GM21447 (cell line): ENCODE measurements around the gene SKA2.
"Not testable (repeated sequence)": the region's sequence is repeated elsewhere in the genome, so short reads cannot be mapped to it uniquely, and the experiment has no call there.

Source experiments
- ATAC-seq: cut with Tn5 transposase; IDR thresholded peaks from one replicate; pipeline ENCODE4 v1.9.1; 2021; ENCODE audit not compliant: unreplicated experiment

SKA2 gene

DNA sequence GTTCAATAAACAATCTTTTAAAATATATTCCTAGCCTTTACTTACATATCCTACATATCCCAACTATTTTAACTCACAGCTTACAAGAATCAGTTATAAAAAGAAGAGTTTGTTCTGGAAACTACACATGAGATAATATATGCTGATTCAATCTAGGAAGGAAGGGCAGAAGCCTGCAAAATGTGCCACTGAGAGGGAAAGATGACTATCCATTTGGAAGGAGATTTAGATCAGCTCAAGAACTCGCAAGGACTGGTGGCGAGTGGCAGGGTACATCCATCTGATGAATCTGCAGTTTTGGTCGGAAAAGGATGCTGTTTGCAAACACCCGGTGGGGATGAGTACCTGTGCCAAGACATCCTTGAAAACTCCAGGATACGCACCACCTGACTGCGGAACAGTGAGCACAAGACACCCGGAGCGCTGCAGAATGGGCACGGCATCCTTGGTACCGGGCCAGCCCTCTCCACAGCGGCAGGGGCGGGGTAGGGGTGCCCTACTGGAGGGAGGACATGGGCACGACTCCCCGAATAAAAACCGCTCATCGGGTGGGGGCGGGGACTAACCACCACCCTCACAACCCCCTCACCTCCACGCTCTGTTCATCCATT is 49.0 kb downstream of the SKA2 start:
- peak; percentile 31 for ATAC-seq

DNA sequence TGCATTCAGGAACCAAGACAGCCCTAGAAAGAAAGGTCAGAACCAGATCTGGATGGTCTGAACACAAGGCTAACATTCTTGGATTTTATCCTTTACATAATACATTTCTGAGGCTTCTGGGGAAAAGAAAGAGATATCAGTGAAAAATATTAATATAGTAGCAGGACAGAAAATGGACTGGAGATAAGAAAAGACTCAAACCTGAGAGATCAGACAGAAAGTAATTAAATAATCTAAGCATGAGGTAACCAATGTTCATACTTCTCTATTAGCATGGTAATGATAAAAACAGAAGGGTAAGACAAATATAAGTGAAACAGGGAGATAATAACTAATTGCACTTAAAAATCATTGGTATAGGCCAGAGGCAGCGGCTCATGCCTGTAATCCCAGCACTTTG is 53.8 kb downstream of the SKA2 start:
- ATAC-seq, result no peak

DNA sequence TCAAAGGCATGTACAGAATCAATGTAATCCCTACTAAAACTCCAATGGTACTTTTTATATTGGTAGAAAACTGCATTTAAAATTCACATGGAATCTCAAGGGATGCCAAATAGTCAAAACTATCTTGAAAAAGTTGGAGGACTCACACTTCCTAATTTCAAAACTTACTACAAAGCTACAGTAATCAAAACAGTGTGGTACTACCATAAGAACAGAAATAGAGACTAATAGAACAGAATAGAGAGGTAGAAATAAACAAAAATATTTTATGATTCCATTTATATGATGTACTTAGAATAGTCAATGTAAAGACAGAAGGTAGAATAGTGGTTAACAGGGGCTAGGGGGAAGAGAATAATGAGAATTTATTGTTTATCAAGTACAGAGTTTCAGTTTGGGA is 57.1 kb downstream of the SKA2 start:
- no peak for ATAC-seq

DNA sequence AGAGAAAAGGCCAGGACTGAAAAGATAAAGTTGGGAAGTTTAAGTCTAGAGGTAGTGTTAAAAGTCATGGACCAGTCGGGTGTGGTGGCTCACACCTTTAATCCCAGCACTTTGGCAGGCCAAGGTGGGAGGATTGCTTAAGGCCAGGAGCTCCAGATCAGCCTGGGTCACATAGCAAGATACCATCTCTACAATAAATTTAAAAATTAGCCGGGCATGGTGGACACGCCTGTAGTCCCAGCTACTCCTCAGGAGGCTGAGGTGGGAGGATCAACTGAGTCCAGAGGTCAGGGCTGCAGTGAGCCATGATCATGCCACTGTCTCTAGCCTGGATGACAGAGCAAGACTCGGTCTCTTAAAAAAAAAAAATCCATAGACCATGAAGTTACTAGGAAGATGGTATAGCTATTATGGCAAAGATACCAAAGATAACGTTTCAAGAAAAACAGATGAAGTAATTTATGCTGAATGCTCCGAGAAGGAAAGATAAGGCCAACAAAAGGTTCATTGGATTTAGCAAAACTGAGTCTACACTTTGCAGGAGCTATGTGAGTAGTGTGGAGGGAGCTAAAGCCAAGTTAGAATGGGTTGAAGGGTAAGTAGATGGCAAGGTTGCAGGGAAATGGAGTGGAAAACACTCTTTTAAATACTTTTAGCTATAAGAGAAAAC is 60.0 kb downstream of the SKA2 start:
- no peak for ATAC-seq

DNA sequence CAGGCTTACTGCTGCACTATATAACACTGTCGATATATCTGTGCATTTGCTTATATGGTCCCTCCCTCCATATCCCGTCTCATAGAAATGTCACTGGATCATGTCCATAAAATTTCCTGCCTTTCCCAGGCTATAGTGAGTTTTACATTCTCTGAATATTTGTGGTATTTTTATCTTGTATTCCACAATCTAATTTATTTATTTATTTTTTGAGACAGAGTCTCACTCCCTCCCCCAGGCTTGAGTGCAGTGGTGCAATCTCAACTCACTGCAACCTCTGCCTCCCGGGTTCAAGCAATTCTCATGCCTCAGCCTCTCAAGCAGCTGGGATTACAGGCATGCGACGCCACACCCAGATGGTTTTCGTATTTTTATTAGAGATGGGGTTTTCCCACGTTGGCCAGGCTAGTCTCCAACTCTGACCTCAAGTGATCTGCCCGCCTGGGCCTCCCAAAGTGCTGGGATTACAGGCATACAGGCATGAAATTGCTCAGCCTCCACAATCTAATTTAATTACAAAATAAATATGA is 61.2 kb downstream of the SKA2 start:
- no peak for ATAC-seq

DNA sequence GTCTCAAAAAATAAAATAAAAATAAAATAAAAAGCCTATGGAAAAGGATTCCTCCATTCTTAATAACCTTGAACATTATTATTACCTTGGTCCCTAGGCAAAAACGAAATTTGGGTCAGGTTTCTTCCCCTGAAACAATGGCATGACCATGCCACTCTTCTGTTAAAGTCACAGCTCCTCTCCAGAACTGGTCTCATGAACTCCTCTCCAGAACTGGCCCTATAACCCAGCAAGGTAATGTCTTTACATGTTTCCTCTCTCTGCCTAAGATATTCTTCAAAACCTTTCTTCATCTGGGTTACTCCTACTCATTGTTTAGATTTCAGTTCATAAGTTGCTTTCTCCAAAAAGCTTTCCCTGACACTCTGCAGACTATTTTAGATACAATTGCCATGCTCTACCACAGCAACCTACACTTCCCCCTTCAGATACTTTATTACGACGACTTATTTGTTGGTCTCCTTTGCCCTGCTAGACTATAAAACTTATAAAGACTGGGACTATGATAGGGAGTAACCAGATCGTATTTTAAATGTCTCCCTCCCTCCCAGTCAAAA is 61.8 kb downstream of the SKA2 start:
- no peak for ATAC-seq

DNA sequence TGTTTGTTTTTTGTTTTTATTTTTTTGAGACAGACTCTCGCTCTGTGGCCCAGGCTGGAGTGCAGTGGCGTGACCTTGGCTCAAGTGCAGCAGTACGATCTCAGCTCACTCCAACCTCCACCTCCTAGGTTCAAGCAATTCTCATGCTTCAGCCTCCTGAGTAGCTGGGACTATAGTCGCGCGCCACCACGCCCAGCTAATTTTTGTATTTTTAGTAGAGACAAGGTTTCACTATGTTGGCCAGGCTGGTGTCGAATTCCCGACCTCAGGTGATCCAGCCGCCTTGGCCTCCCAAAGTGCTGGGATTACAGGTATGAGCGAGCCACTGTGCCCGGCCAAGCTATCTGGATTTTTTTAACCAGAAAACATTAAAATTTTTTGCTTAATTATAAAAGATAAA is 64.4 kb downstream of the SKA2 start:
- not testable (repeated sequence) for ATAC-seq

DNA sequence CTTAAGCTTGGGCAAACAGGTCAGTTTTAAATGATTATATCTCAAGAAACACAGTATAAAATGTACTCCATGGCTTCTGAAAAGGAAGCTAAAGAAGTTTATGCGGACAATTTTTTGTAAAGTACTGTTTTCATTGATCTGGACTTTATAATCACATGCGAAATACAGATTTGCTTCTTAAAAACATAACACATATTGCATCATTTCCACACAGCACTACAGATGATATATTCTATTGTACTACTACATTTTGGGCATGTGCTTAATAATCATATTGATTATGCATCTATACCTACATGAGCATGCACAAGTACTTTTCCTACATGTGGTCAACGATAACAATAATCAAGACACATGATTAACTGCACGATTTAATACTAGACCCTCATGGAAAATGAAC is 70.8 kb downstream of the SKA2 start:
- no peak for ATAC-seq

DNA sequence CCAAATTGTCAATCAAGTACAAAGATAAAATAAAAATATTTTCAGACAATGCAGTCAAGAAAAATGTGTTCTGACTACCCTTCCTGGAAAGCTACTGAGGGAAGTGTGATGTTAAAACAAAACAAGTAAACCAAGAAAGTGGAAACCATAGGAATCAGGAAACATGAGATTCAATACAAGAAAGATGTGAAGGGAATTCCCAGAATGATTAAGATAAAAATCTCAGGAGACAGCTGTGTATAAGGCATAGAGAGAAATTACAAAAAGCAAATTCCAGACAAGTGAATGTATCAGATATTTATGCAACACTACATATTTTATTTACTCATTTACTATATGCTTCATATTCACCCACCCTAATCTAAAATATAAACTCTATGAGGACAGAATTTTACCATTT is 80.5 kb downstream of the SKA2 start:
- no peak for ATAC-seq

DNA sequence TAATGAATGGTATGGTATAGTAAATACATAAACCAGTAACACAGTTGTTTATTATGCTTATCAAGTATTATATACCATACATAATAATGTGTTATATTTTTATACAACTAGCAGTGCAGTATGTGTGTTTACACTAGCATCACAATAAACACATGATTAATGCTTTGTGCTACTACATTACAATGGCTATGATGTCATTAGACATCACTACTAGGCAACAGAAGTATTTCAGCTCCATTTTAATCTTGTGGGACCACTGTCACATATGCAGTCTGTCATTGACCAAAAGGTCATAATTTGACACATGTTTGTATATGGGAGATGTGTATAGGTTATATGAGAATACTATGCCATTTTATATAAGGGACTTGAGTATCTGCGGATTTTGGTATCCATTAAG is 81.0 kb downstream of the SKA2 start:
- no peak for ATAC-seq

DNA sequence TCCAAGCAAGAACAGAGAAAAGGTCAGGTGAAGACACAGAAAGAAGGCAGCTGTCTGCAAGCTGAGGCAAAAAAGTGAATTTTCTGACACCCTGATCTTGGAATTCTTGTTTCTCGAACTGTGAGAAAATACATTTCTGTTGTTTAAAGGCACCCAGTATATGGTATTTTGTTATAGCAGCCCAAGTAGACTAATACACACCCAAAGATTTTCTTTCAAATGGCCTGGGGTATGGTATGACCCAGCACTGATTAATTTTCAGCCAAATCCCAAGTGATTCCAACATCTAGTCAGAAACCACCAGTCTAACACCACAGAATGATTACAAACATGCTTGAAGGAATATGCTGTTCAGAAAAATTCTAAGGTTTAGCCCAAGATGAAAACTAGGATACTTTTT is 85.1 kb downstream of the SKA2 start:
- no peak for ATAC-seq

DNA sequence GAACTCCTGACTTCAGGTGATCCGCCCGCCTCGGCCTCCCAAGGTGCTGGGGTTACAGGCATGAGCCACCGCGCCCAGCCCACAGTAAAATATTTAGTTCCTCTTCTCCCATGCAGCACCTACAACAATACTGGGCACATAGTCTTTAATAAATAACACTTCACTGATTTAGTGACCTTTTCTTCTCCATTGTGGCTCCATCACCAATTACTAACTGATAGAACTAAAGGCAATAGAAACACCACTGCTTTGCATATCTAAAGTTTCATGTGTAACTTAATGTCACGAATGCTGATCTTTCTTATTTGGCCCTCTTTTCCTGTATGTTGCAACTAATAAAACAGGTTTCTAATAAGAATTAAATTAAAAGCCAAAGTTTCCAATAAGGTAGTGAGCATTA is 87.2 kb downstream of the SKA2 start:
- ATAC-seq, result no peak

DNA sequence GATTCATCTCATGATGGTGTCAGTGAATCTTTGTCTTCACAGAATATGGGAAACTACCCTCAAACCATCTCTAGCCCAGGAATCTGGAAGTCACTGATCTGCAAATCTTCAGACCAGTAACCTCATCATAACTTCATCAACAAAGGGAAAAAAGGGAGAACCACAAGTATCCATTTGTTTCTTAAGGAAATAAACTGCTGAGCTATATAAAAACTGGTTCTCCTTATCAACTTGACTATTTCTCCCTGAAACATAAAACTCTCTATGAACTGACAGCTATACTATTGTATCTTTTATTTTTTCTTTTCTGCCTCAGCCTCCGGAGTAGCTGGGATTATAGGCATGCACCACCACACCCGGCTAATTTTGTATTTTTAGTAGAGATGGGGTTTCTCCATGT is 87.6 kb downstream of the SKA2 start:
- ATAC-seq, result no peak

DNA sequence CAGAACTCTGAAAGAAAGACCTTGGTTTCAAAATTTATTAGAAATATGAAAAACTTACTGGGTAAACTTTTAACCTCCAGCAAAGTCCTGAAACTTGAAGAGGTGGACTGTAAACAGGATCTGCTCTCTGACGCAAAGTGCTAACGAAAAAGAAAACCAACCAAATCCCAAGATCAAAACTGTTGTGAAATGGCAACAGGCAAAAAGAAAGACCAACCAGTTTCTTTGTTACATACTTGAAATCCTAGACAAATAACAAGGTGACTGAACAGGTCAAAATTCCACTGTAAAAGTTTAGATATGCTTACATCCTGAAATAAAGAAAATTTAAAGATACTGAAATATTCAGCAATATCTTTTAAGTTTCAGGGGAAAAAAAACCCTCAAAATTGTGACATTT is 92.5 kb downstream of the SKA2 start:
- ATAC-seq, result no peak
